ENCODE data around the gene SORT1. TPM values are rescaled to one million over a fixed set of nuclear protein-coding genes. Genes with fewer than 3 reads are reported as not detected.

SORT1 gene
- polyA plus RNA-seq, 2 donors, result 25.3 to 34.9 TPM

GRCh38 chr1:109327285-109327684 lies 70.4 kb downstream of the SORT1 start:
- Histone ChIP-seq H3K27me3 (ENCODE audit: control insufficient read depth in 1 of 2, insufficient read depth in 2 of 2, low read length in 2 of 2) (no peaks in the 10 kb centered on the region), H3K27ac (ENCODE audit: low read depth in 2 of 2, low read length in 1 of 2) (no peak overlapping the region), H3K4me3 (ENCODE audit: low read depth in 1 of 2, low read length in 2 of 2) (no peak overlapping the region), H3K36me3 (ENCODE audit: control insufficient read depth in 2 of 2, insufficient read depth in 2 of 2, low read length in 1 of 2) (peaks cover 4 to 10% of the 10 kb centered on the region in 2 donors), H3K4me1 (ENCODE audit: control insufficient read depth in 2 of 2, insufficient read depth in 2 of 2, low read length in 1 of 2) (no peaks in the 10 kb centered on the region), H3K9me3 (ENCODE audit: control insufficient read depth in 2 of 2, insufficient read depth in 1 of 2, low read depth in 1 of 2, low read length in 1 of 2) (peaks cover 0 to 2% of the 10 kb centered on the region in 2 donors)
- WGBS, 2 donors, result 69 to 80% methylated on average over 5 of the region's 5 CpGs

- no peaks in the 10 kb centered on the region for H3K27me3 ChIP-seq (ENCODE audit: control insufficient read depth in 1 of 2, insufficient read depth in 2 of 2, low read length in 2 of 2)
- H3K27ac ChIP-seq (ENCODE audit: low read depth in 2 of 2, low read length in 1 of 2), result no peak overlapping the region
- H3K4me1 ChIP-seq (ENCODE audit: control insufficient read depth in 2 of 2, insufficient read depth in 2 of 2, low read length in 1 of 2), result no peaks in the 10 kb centered on the region
- WGBS, 2 donors, result 91% methylated on average over 6 of the region's 6 CpGs
- H3K9me3 ChIP-seq (ENCODE audit: control insufficient read depth in 2 of 2, insufficient read depth in 1 of 2, low read depth in 1 of 2, low read length in 1 of 2), result no peaks in the 10 kb centered on the region
- H3K4me3 ChIP-seq (ENCODE audit: low read depth in 1 of 2, low read length in 2 of 2), result no peak overlapping the region
- peaks cover 7 to 10% of the 10 kb centered on the region in 2 donors for H3K36me3 ChIP-seq (ENCODE audit: control insufficient read depth in 2 of 2, insufficient read depth in 2 of 2, low read length in 1 of 2)
Measured at GRCh38 chr1:109322974-109323373, 74.7 kb downstream of the SORT1 start.

GRCh38 chr1:109319114-109319513 lies 78.6 kb downstream of the SORT1 start:
- Histone ChIP-seq H3K4me1 (ENCODE audit: control insufficient read depth in 2 of 2, insufficient read depth in 2 of 2, low read length in 1 of 2) (no peaks in the 10 kb centered on the region), H3K27ac (ENCODE audit: low read depth in 2 of 2, low read length in 1 of 2) (no peak overlapping the region), H3K4me3 (ENCODE audit: low read depth in 1 of 2, low read length in 2 of 2) (no peak overlapping the region), H3K9me3 (ENCODE audit: control insufficient read depth in 2 of 2, insufficient read depth in 1 of 2, low read depth in 1 of 2, low read length in 1 of 2) (no peaks in the 10 kb centered on the region), H3K36me3 (ENCODE audit: control insufficient read depth in 2 of 2, insufficient read depth in 2 of 2, low read length in 1 of 2) (peaks cover 7 to 12% of the 10 kb centered on the region in 2 donors), H3K27me3 (ENCODE audit: control insufficient read depth in 1 of 2, insufficient read depth in 2 of 2, low read length in 2 of 2) (no peaks in the 10 kb centered on the region)
- 78 to 82% methylated on average over 3 of the region's 3 CpGs for WGBS, 2 donors

GRCh38 chr1:109316506-109316905 lies 81.2 kb downstream of the SORT1 start:
- peaks cover 3 to 10% of the 10 kb centered on the region in 2 donors for H3K36me3 ChIP-seq (ENCODE audit: control insufficient read depth in 2 of 2, insufficient read depth in 2 of 2, low read length in 1 of 2)
- H3K9me3 ChIP-seq (ENCODE audit: control insufficient read depth in 2 of 2, insufficient read depth in 1 of 2, low read depth in 1 of 2, low read length in 1 of 2), result no peaks in the 10 kb centered on the region
- 90 to 91% methylated on average over 1 of the region's 1 CpG for WGBS, 2 donors
- H3K27ac ChIP-seq (ENCODE audit: low read depth in 2 of 2, low read length in 1 of 2), result no peak overlapping the region
- H3K4me3 ChIP-seq (ENCODE audit: low read depth in 1 of 2, low read length in 2 of 2), result no peak overlapping the region
- H3K27me3 ChIP-seq (ENCODE audit: control insufficient read depth in 1 of 2, insufficient read depth in 2 of 2, low read length in 2 of 2), result no peaks in the 10 kb centered on the region
- H3K4me1 ChIP-seq (ENCODE audit: control insufficient read depth in 2 of 2, insufficient read depth in 2 of 2, low read length in 1 of 2), result no peaks in the 10 kb centered on the region

- WGBS, 2 donors, result 86 to 97% methylated on average over 4 of the region's 4 CpGs
- H3K4me3 ChIP-seq (ENCODE audit: low read depth in 1 of 2, low read length in 2 of 2), result no peak overlapping the region
- H3K9me3 ChIP-seq (ENCODE audit: control insufficient read depth in 2 of 2, insufficient read depth in 1 of 2, low read depth in 1 of 2, low read length in 1 of 2), result no peaks in the 10 kb centered on the region
- no peaks in the 10 kb centered on the region for H3K27me3 ChIP-seq (ENCODE audit: control insufficient read depth in 1 of 2, insufficient read depth in 2 of 2, low read length in 2 of 2)
- peaks cover 3 to 10% of the 10 kb centered on the region in 2 donors for H3K36me3 ChIP-seq (ENCODE audit: control insufficient read depth in 2 of 2, insufficient read depth in 2 of 2, low read length in 1 of 2)
- H3K4me1 ChIP-seq (ENCODE audit: control insufficient read depth in 2 of 2, insufficient read depth in 2 of 2, low read length in 1 of 2), result no peaks in the 10 kb centered on the region
- no peak overlapping the region for H3K27ac ChIP-seq (ENCODE audit: low read depth in 2 of 2, low read length in 1 of 2)
Measured at GRCh38 chr1:109315288-109315687, 82.4 kb downstream of the SORT1 start.

GRCh38 chr1:109314795-109315194 lies 82.9 kb downstream of the SORT1 start:
- Histone ChIP-seq H3K36me3 (ENCODE audit: control insufficient read depth in 2 of 2, insufficient read depth in 2 of 2, low read length in 1 of 2) (peaks cover 3 to 10% of the 10 kb centered on the region in 2 donors), H3K27me3 (ENCODE audit: control insufficient read depth in 1 of 2, insufficient read depth in 2 of 2, low read length in 2 of 2) (no peaks in the 10 kb centered on the region), H3K4me3 (ENCODE audit: low read depth in 1 of 2, low read length in 2 of 2) (no peak overlapping the region), H3K27ac (ENCODE audit: low read depth in 2 of 2, low read length in 1 of 2) (no peak overlapping the region), H3K4me1 (ENCODE audit: control insufficient read depth in 2 of 2, insufficient read depth in 2 of 2, low read length in 1 of 2) (no peaks in the 10 kb centered on the region), H3K9me3 (ENCODE audit: control insufficient read depth in 2 of 2, insufficient read depth in 1 of 2, low read depth in 1 of 2, low read length in 1 of 2) (no peaks in the 10 kb centered on the region)
- WGBS, 2 donors, result 98% methylated on average over 1 of the region's 1 CpG

- 78 to 79% methylated on average over 12 of the region's 12 CpGs for WGBS, 2 donors
- H3K9me3 ChIP-seq (ENCODE audit: control insufficient read depth in 2 of 2, insufficient read depth in 1 of 2, low read depth in 1 of 2, low read length in 1 of 2), result no peaks in the 10 kb centered on the region
- H3K27me3 ChIP-seq (ENCODE audit: control insufficient read depth in 1 of 2, insufficient read depth in 2 of 2, low read length in 2 of 2), result no peaks in the 10 kb centered on the region
- no peak overlapping the region for H3K4me3 ChIP-seq (ENCODE audit: low read depth in 1 of 2, low read length in 2 of 2)
- no peaks in the 10 kb centered on the region for H3K4me1 ChIP-seq (ENCODE audit: control insufficient read depth in 2 of 2, insufficient read depth in 2 of 2, low read length in 1 of 2)
- no peak overlapping the region for H3K27ac ChIP-seq (ENCODE audit: low read depth in 2 of 2, low read length in 1 of 2)
- peaks cover 0 to 10% of the 10 kb centered on the region in 2 donors for H3K36me3 ChIP-seq (ENCODE audit: control insufficient read depth in 2 of 2, insufficient read depth in 2 of 2, low read length in 1 of 2)
Measured at GRCh38 chr1:109312978-109313775, 84.5 kb downstream of the SORT1 start.

GRCh38 chr1:109312246-109312645 lies 85.5 kb downstream of the SORT1 start:
- Histone ChIP-seq H3K27ac (ENCODE audit: low read depth in 2 of 2, low read length in 1 of 2) (no peak overlapping the region), H3K36me3 (ENCODE audit: control insufficient read depth in 2 of 2, insufficient read depth in 2 of 2, low read length in 1 of 2) (peaks cover 0 to 10% of the 10 kb centered on the region in 2 donors), H3K27me3 (ENCODE audit: control insufficient read depth in 1 of 2, insufficient read depth in 2 of 2, low read length in 2 of 2) (no peaks in the 10 kb centered on the region), H3K9me3 (ENCODE audit: control insufficient read depth in 2 of 2, insufficient read depth in 1 of 2, low read depth in 1 of 2, low read length in 1 of 2) (no peaks in the 10 kb centered on the region), H3K4me3 (ENCODE audit: low read depth in 1 of 2, low read length in 2 of 2) (no peak overlapping the region), H3K4me1 (ENCODE audit: control insufficient read depth in 2 of 2, insufficient read depth in 2 of 2, low read length in 1 of 2) (no peaks in the 10 kb centered on the region)
- WGBS, 2 donors, result 83 to 88% methylated on average over 2 of the region's 2 CpGs

- Histone ChIP-seq H3K36me3 (ENCODE audit: control insufficient read depth in 2 of 2, insufficient read depth in 2 of 2, low read length in 1 of 2) (peaks cover 0 to 5% of the 10 kb centered on the region in 2 donors), H3K27me3 (ENCODE audit: control insufficient read depth in 1 of 2, insufficient read depth in 2 of 2, low read length in 2 of 2) (no peaks in the 10 kb centered on the region), H3K9me3 (ENCODE audit: control insufficient read depth in 2 of 2, insufficient read depth in 1 of 2, low read depth in 1 of 2, low read length in 1 of 2) (no peaks in the 10 kb centered on the region), H3K4me3 (ENCODE audit: low read depth in 1 of 2, low read length in 2 of 2) (no peak overlapping the region), H3K4me1 (ENCODE audit: control insufficient read depth in 2 of 2, insufficient read depth in 2 of 2, low read length in 1 of 2) (no peaks in the 10 kb centered on the region), H3K27ac (ENCODE audit: low read depth in 2 of 2, low read length in 1 of 2) (no peak overlapping the region)
- WGBS, 2 donors, result 67 to 77% methylated on average over 2 of the region's 2 CpGs
Measured at GRCh38 chr1:109309347-109309746, 88.4 kb downstream of the SORT1 start.
